Activated T-helper 1 cell treated with anti-CD3 and anti-CD28 coated beads, Interleukin-12 subunit alpha, Interleukin-12 subunit beta, Interleukin-2, Interleukin-4 antibody, amounts not matched to agents 30 ng/mL and 10 ng/mL and 1 ng/mL, durations not matched to agents 14 hours and 24 hours and 36 hours (primary cell): ENCODE data around the gene PAX9. TPM values are rescaled to one million over a fixed set of nuclear protein-coding genes. Genes with fewer than 3 reads are reported as not detected.

Experiments used
- DNase-seq: peaks from one replicate; pipeline ENCODE4 v3.0.0; 2021; ENCODE audit warnings: low spot score
- H3K27ac Mint-ChIP-seq: one replicate; pipeline ENCODE4 v1.8.0; 2021; ENCODE audit warnings: mild to moderate bottlenecking, mixed read lengths
- H3K27me3 Mint-ChIP-seq: one replicate; pipeline ENCODE4 v1.8.0; 2022; ENCODE audit warnings: mild to moderate bottlenecking, moderate library complexity, mixed read lengths; ENCODE audit not compliant: insufficient read depth
- H3K36me3 Mint-ChIP-seq: one replicate; pipeline ENCODE4 v1.8.0; 2021; ENCODE audit warnings: low read depth, mixed read lengths
- H3K4me1 Mint-ChIP-seq: one replicate; pipeline ENCODE4 v1.8.0; 2021; ENCODE audit warnings: low read depth, mixed read lengths
- H3K4me3 Mint-ChIP-seq: one replicate; pipeline ENCODE4 v1.8.0; 2021; ENCODE audit warnings: mild to moderate bottlenecking, moderate library complexity, mixed read lengths
- H3K9me3 Mint-ChIP-seq: one replicate; pipeline ENCODE4 v1.8.0; 2021; ENCODE audit warnings: mixed read lengths
- intact Hi-C: fragments of 100-400 bp; cut with micrococcal nuclease; formaldehyde crosslinking; loops from one replicate; pipeline ENCODE4 v1.15.1; 2024
- total RNA-seq: library from RNA; stranded (reverse); gene quantifications from 2 replicates; pipeline ENCODE4 v1.2.3, GENCODE V29; 2022

The PAX9 gene
- total RNA-seq, 1 donor from 2014 or later: not detected

DNA sequence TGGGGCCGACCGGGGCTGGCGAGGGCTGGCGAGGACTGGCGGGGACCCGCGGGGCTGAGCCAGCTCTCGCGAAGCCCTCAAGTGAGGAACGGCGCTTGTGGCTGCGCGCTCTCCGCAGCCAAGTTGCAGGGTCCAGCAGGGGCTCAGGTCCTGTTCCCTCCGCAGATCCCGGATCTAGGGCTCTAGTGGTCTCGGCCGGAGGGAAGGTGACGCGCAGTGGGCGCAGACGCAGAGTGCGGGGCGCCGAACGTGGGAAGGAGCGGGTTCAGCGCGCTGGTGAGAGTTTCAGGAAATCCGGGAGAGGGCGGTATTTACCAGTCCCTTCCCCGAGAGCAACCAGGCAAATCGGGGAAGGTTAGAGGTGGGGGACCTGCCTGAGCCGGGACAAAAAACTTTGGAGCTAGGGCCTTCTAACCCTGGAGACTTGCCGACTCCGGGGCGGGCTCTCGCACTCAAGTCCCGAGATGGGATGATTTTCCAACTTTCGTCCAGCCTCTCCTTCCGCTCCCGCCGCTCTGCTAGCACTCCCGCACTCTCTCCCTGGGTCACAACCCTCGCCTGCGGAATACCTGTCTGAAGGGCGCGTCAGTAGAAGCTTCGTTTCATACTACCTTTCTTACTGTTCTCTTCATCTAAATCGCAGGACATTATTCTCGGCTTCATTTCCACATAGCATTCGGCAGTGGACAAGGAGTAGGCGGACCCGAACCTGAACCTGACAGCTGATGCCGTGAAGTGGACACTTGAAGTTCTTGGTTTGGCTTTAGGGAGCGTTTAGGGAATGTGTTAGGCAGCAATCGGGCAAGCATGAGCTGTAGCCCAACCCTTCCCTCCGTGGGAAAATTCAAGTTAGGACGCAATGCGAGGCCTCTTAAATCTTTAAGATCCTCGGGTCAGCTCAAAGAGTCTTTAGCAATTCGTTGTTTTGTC lies 13.6 kb upstream of the PAX9 start:
- Mint-ChIP-seq H3K9me3 (no peaks in the 10 kb centered on the region), H3K4me1 (no peaks in the 10 kb centered on the region), H3K36me3 (no peaks in the 10 kb centered on the region), H3K4me3 (no peak overlapping the region), H3K27me3 (peaks cover 53% of the 10 kb centered on the region), H3K27ac (peak overlapping the region; percentile 77)
- no peak for DNase-seq
- intact Hi-C loops: loop anchor here (2.0 kb wide), 1 partner anchor 65 kb away; the partner anchor contains the start of gene NKX2-8

DNA sequence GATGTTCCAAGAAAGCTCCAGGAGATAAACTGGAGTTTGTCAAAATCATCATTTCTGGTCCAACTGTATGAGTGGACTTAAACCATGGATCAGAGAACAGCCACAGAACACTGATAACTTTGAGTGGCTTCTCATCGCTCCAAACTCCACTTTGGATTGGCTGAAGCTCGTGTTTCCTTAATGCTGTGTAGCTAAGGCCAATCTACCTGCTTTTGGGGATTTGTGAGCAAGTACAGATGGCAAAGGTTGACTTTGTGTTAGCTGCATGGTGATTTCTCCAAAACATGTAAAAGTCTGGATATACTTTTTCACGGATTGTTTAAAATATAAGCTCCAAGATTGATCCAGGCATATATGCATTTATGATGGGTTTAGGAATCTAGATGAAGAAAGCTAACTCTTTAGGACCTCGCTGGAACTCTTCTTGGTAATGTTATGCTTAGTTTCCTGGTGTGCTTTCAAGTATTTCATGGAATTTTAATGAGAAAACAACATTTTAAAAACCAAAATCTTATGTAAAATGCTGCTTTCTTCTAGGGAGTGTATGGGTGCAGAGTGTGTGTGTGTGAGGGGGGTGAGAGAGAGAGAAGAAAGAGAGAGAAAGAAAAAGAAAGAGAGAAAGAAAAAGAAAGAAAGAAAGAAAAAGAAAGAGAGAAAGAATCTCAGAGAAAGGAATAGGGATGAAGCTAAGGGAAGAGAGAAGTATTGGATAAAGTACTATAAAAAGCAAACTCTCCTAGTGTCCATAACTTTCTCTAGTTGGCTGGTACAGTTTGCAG lies 11.6 kb upstream of the PAX9 start:
- no peak overlapping the region for H3K27ac Mint-ChIP-seq
- H3K4me3 Mint-ChIP-seq: no peak overlapping the region
- H3K27me3 Mint-ChIP-seq: peaks cover 69% of the 10 kb centered on the region
- no peak for DNase-seq
- intact Hi-C loops: loop anchor here (2.0 kb wide), 1 partner anchor 67 kb away; the partner anchor contains the start of gene NKX2-8
- no peaks in the 10 kb centered on the region for H3K4me1 Mint-ChIP-seq
- H3K9me3 Mint-ChIP-seq: no peaks in the 10 kb centered on the region
- H3K36me3 Mint-ChIP-seq: no peaks in the 10 kb centered on the region

DNA sequence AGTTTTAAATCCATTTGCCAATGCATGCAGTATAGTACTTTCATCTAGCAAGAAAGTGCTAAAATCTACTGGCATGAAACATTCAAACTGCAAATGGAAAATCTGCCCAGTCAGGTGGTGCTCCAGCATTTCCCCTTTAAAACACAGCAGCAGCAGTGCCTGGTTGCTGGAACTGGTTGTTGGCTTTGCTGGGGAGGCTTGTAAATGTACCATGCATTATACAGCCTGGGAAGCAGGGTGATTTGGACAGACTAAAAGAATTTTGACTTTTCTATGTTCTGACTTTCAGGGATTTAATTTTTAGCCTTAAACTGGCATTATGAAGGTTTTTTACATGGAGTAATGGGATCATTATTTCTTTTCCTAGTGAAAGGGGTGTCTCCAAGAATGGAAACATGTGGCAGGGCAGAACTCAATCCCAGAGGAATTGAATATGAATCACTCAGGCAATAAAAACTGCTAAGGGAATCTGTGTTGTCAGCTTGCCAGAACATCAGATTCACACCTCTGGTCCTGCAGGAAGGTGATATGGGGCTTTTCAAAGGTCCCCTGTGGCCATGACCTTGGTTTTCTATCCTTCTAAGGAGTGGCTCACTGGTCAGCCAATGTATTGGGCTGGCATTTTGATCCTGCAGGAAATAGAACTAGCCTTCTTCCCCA lies 9.0 kb upstream of the PAX9 start:
- Mint-ChIP-seq H3K4me3 (no peak overlapping the region), H3K36me3 (no peaks in the 10 kb centered on the region), H3K27me3 (peaks cover 75% of the 10 kb centered on the region), H3K4me1 (peaks cover 5% of the 10 kb centered on the region), H3K9me3 (no peaks in the 10 kb centered on the region), H3K27ac (no peak overlapping the region)
- no peak for DNase-seq
- intact Hi-C loops: no loop called here

DNA sequence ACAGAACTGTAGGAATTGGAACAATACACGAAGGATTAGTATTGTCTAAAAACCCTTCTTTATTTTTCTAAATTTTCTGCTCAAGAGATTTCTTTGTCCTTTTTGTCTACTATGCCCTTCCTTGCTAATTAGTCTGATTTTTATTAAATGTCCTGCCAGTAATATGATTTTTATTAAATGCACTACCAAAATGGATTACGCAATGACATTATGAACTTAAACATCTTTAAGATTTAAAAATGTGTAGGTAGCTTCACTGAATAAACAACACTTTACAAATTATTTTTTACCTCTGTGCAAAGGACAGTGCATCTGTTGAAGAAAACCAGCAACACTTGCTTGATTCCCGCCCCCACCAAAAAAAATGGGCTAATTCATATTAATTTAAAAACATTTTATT lies 8.2 kb upstream of the PAX9 start:
- peaks cover 5% of the 10 kb centered on the region for H3K4me1 Mint-ChIP-seq
- no peak for DNase-seq

DNA sequence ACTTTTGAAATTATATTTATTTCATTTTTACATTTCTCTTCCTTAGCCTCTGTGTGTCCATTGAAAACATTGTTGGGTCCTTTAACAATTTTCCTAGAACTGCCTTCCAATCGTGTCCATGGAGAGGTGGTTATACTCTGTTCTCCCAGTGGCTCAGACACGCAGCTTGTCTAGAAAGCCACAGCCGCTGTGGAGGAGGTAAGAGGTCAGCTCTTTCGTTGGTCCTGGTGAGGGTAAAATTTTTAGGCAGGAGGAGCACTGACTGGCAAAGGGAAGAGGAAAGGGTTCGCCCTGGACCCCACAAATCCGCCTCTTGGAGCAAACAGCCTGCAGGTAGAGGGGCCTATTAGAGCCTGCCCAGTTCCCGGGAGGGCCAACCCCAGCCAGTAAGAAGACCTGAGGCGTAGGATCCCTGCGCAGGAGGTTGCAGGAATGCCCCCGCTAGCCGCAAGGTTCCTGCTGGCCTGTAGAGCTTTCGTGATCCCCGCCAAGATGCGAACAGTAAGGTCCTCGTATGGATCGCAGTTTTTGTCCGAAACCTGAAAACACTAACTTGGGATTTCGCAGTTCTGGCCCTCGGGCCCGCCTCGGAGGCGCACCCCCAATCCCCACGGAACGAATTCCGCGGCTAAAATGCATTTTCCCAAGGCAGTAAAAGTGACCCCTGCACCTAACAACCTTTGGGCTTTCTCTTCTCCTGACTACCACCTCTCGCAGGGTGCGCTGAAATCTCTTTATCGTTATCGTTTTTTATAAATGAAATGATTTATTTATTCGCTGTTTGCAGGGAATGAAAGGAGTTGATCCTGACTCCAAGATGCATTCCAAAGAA lies 7.5 kb upstream of the PAX9 start:
- intact Hi-C loops: no loop called here
- Mint-ChIP-seq H3K27ac (no peak overlapping the region), H3K4me1 (peaks cover 5% of the 10 kb centered on the region), H3K36me3 (no peaks in the 10 kb centered on the region), H3K4me3 (no peak overlapping the region), H3K9me3 (no peaks in the 10 kb centered on the region), H3K27me3 (peaks cover 75% of the 10 kb centered on the region)
- no peak for DNase-seq

More for the DNA sequence above, 8.2 kb upstream of the PAX9 start:
- H3K27me3 Mint-ChIP-seq: peaks cover 77% of the 10 kb centered on the region
- no peaks in the 10 kb centered on the region for H3K36me3 Mint-ChIP-seq
- H3K27ac Mint-ChIP-seq: no peak overlapping the region
- no peak overlapping the region for H3K4me3 Mint-ChIP-seq
- H3K9me3 Mint-ChIP-seq: no peaks in the 10 kb centered on the region
- intact Hi-C loops: no loop called here

DNA sequence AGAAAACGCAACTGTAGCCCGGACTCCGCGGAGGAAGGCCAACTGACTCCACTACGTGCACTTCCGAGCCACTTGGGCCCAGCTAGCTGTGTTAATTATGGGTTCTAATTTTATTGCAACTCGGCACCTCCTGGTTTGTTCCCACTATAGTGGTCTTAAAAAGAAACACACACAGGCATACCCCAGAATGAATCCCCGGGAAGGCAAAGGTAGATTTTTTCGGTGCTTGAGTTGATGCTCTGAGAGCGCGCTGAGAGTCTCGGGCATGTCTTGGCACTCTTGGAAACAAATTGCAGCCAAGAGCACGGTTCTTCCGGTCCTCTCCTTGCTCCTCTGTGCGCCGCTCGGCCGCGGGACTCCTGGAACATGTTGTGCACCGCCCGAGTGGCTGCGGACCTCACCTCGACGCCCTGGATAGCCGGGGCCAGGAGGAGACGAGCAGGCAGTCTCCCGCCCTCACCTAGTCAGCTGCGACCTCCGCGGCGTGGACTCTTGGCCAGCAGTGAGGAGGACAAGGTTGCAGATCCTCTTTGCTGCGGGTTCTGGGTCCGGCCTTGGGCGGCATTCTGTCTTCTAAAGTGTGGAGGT lies 6.8 kb upstream of the PAX9 start:
- H3K4me3 Mint-ChIP-seq: no peak overlapping the region
- intact Hi-C loops: no loop called here
- peaks cover 74% of the 10 kb centered on the region for H3K27me3 Mint-ChIP-seq
- no peak for DNase-seq
- no peaks in the 10 kb centered on the region for H3K36me3 Mint-ChIP-seq
- H3K27ac Mint-ChIP-seq: no peak overlapping the region
- H3K4me1 Mint-ChIP-seq: peaks cover 5% of the 10 kb centered on the region
- H3K9me3 Mint-ChIP-seq: no peaks in the 10 kb centered on the region

DNA sequence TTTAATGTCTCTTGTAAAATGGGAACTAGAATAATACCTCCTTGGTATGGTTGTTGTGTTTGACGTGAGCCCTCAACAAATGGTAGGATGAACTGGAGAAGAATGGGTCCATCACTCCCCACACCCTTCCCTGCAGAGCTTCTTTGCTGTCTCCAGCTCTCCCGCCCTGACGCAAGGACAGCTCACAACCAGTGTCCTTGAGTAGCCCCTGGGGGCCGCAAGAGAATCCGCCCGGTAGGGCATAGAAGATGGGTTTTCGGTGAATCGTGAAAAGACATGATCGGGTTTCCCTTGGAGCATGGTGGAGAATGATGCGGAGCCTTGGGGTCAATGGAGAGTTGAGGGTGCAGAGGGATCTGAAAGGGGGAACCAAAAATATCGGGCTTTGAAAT lies 6.1 kb upstream of the PAX9 start:
- Mint-ChIP-seq H3K27me3 (peaks cover 75% of the 10 kb centered on the region), H3K4me1 (peaks cover 5% of the 10 kb centered on the region), H3K4me3 (no peak overlapping the region), H3K9me3 (no peaks in the 10 kb centered on the region), H3K36me3 (no peaks in the 10 kb centered on the region), H3K27ac (peak overlapping the region; percentile 44)
- intact Hi-C loops: no loop called here
- DNase-seq: no peak

DNA sequence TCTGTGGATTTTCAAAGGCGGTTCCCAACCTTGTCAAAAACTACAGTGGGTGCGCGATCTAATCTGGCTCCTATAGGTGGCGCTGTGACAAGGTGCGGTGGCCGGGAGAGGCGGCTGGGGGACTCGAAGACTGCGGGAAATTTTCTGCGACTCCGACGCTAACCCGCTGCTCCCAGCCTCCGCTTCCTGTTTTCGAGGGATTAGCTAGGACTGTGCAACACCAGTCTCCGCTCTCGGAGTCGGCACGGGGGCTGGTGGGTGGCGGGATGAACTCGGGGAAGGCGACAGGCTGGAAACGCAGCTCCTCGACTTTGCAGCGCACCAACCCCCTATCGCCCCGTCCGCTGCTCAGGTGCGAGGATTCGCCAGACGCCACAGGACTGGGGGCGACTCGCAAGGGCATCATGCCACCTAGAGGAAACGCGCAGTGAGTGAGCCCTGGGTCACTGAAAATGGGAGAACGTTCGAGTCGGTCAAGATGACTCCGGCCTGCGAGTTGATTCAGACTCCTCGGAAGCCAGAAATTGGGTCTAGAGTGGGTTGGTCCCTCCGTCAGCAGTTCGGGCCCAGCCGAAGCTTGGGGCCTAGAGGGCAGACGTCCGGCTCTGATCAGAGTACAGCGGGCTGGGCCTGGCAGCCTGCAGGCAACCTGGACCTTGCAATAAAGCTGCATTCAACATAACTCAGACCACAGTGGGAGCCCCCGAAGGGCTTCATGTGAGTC lies 5.5 kb upstream of the PAX9 start:
- Mint-ChIP-seq H3K27me3 (peaks cover 77% of the 10 kb centered on the region), H3K9me3 (no peaks in the 10 kb centered on the region), H3K4me3 (no peak overlapping the region), H3K27ac (no peak overlapping the region), H3K36me3 (no peaks in the 10 kb centered on the region), H3K4me1 (peaks cover 5% of the 10 kb centered on the region)
- no peak for DNase-seq
- intact Hi-C loops: loop anchor here (2.0 kb wide), 2 partner anchors 71 to 939 kb away; partner anchors contain the start of genes FOXA1 and TTC6

DNA sequence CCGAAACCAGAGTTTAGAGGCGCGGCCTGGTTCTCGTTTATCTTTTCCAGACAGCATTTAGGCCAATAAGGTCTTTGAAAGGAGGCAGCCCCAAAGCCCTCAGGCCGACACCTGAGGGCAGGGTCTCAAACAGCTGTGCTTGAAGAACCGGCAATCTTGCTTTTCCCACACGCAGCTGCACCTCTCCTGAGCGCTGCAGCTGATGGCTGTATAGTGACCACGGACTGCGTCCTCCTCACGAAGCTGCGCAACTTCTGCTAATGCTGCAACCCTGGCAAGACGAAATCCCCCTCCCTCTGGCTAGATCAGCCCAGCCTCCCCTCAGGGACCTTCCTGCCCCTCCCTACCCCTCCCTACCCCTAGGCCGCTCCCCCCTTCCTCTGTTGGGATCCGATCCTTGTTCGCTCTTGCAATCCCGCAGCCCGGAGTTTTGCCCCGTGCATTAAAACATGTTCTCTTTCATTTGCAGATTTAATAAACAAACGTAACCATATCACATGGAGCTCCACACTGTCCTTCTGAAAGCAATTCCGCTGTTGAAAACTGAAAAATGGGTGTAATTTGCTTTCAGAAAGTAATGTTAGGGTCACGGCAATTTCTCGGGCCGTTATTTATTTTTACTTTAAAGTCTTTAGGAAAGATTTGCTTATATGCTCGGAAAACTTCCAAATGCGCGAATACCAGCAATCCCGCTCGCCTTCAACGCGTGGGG lies 4.8 kb upstream of the PAX9 start:
- Mint-ChIP-seq H3K9me3 (no peaks in the 10 kb centered on the region), H3K4me3 (no peak overlapping the region), H3K27ac (peak overlapping the region; percentile 23), H3K27me3 (peaks cover 82% of the 10 kb centered on the region), H3K36me3 (no peaks in the 10 kb centered on the region), H3K4me1 (peaks cover 5% of the 10 kb centered on the region)
- no peak for DNase-seq
- intact Hi-C loops: loop anchor here (2.0 kb wide), 2 partner anchors 72 to 938 kb away; partner anchors contain the start of genes FOXA1 and TTC6

DNA sequence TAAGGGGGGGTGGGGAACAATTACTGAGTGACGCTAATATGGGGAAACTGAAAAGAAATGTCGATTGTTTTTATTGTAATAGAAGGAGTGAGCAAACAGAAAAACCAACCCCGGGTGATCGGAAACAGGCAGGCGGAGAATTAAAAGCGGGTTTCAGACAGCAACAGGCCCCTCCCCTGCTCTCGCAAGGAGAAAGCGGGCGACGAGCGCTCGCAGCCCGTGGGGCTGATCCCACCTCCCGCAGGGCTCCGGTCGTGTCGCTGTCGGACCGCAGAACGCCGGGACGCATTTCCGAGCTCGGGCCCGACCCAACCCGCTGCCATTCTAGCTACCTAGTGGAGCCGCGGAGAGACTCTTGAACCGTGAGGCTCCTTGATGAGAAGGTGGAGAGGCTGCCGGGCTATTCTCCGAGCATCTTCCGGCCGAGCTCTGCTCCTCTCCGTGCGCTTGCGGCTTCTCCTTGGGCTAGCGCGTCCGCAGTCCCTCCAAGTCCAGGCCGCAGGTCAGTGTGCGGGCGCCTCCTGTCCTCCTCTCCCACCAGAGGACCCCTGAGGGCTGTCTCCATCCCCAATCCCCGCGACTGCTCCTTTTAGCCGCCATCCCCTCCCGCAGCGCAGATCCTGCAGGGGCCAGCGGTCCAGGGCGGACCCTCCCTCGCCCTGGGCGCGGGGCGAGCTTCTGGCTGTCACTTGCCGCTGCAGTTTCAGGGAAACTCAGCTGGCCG lies 4.1 kb upstream of the PAX9 start:
- no peaks in the 10 kb centered on the region for H3K36me3 Mint-ChIP-seq
- peaks cover 86% of the 10 kb centered on the region for H3K27me3 Mint-ChIP-seq
- H3K4me1 Mint-ChIP-seq: peaks cover 5% of the 10 kb centered on the region
- H3K9me3 Mint-ChIP-seq: no peaks in the 10 kb centered on the region
- intact Hi-C loops: loop anchor here (2.0 kb wide), 4 partner anchors 73 to 937 kb away; partner anchors contain the start of genes FOXA1 and TTC6
- no peak overlapping the region for H3K27ac Mint-ChIP-seq
- no peak for DNase-seq
- H3K4me3 Mint-ChIP-seq: no peak overlapping the region
